Measurements from ENCODE around the gene OTX1.

The OTX1 gene

DNA sequence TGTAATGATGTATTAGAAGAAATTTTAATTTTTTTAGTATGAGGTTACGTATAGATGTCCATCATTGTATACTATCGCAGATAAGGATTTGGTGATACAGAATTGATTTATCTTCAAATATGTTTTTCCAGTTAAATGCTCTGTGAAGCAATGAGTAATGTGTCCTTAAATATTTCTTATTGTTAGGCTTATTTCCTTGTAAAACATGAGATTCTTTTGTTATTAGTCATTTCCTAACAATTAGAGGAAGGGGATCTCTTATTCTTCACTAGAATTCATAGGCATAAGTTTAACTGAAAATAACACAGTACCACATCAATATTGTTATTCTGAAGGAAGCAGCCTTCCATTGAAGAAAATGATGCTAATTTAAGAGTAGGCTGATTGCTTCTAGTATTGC is 15.5 kb upstream of the OTX1 start:
- no peak overlapping the region for H3K4me3 ChIP-seq (ENCODE audit: low read length)
- TF ChIP-seq ZNF274 (IDR thresholded peaks at IDR 0.05; ENCODE audit: low read depth, low read length), result no peak

DNA sequence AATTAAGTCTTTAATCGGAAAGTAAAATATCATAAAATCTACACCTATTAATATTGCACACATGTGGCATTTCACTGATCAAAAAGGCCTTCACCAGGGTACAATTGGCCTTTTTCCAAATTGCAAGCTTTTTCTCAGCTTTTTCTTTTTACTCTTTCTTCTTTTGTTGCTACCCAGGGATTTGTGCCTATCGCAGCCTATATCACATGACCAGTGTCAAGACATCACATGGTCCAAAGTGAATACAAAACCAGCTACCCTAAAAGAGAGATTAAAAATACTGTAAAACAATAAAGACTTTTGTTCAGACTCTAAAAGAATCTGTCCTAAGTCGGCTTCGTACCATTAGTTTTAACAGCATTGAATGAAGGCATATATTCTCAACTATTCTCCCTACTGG is 15.0 kb upstream of the OTX1 start:
- no peak for TF ChIP-seq ZNF274 (IDR thresholded peaks at IDR 0.05; ENCODE audit: low read depth, low read length)

DNA sequence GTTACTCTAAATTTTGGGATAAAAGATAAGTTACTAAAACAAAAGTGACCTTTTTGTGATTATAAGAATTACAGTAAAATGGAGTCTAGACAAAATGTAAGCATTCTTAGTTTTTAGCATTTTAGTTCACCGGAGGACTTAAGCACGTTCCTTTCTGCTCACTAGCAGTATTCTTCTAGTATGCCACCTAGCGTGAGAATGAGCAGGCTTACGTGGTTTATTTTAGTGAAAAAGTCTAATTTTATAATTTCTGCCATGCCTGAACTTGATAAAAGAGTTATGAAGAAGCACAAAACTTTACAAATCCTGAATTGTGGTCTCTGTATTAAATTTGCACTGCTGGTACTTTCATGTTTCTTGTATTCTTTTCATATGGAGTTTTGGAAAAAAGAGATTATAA is 12.6 kb upstream of the OTX1 start:
- TF ChIP-seq ZNF274 (IDR thresholded peaks at IDR 0.05; ENCODE audit: low read depth, low read length), result no peak
- H3K4me3 ChIP-seq (ENCODE audit: low read length), result no peak overlapping the region

More for the DNA sequence above, 15.0 kb upstream of the OTX1 start:
- no peak overlapping the region for H3K4me3 ChIP-seq (ENCODE audit: low read length)

DNA sequence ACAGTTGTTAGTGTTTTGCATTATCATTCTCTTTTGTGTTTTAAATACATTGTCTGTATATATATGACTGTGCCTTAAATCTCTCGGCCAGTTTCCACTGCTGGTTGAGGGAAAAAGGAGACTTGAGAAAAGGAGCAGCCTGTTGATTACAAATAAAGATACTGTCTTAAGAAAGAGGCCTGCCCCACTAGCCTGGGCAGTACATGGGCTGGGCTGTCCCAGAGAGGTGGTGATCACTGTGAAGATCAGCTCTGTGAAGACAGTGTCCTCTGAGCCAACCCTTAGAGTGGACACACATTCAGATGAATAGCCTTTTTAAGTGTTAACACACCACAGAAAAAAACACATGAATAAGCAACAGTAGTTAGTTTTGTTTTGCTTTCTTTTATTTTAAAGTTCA is 10.0 kb upstream of the OTX1 start:
- TF ChIP-seq ZNF274 (IDR thresholded peaks at IDR 0.05; ENCODE audit: low read depth, low read length), result no peak

DNA sequence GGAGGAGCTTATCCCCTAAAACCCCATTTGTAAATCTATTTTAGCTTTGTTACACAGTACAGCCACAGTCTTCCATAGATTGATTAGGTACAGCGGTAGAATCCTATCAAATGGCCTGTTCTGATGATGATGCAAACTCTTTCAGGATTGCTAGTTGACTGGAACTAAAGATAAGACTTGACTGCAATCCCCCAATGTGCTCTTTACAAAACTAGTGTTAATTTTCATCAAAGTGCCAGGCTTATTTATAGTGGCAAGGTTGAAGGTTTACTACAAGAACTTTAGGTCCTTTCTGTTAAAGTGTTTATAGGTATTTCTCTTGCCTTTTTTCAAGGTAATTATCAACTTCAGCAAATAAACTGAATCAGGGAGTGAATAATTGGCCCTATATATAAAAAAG is 9.0 kb upstream of the OTX1 start:
- H3K4me3 ChIP-seq (ENCODE audit: low read length), result no peak overlapping the region
- TF ChIP-seq ZNF274 (IDR thresholded peaks at IDR 0.05; ENCODE audit: low read depth, low read length), result no peak

More for the DNA sequence above, 10.0 kb upstream of the OTX1 start:
- no peak overlapping the region for H3K4me3 ChIP-seq (ENCODE audit: low read length)

DNA sequence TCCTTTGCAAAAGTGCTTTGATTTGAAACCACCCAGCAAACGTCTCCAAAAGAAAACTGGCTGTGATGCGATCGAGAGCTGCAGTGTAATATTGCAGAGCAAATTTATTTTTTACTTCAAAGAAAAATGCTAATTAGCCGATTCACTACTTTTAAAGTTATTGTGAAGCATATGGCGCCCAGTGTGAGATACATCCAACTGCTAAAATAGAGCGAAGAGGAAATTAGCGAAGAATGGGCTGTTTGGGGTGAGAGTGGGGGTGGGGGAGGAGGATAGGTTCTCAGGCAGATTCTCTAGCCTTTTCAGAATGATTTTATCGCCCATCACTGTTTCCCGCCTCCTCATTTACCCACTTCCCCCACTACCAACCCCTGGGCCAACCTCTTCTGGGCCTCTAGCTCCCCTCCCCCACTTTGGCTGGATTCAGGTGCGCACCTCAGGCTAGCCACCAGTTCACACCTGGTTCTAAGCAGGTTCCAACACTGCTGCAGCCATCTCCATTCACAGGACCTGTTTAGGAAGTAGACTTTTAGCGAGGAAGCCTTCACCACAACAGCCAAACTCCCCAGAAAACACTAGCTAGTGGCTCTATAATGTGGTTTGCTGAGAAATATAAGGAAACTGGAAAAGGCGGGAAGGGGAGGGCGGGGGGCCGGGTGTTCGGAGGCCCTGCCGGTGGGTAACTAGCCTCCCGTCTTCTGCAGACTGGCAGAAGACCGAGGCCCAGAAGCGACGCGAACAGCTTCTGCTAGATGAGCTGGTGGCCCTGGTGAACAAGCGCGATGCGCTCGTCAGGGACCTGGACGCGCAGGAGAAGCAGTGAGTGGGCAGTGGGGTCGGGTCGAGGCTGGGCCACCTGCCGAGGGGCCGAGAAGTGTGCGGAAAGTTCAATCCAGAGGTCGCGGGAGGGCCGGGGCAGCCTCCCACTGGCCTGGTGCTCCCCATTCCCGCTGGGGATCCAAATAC is 6.0 kb upstream of the OTX1 start:
- H3K4me3 ChIP-seq (ENCODE audit: low read length), result no peak overlapping the region
- no peak for TF ChIP-seq ZNF274 (IDR thresholded peaks at IDR 0.05; ENCODE audit: low read depth, low read length)

DNA sequence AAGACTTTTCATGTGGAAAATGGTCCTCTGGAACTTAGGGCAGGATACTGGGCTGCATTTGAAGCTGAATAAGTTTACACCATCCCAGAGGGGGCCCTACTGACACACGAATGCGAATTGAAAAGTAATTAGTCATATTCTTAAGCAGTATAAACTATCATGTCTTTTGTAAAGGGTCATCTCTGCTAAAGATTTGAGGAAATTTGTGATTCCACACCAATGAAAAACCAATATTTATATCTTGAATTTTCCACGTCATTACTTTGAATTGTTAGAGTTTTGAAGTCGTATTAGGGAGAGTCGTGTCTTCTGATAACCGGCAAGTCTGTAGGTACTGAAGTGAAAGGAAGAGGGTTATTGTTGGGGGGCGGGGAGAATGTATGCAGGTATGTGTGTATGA is 4.1 kb upstream of the OTX1 start:
- no peak overlapping the region for H3K4me3 ChIP-seq (ENCODE audit: low read length)
- no peak for TF ChIP-seq ZNF274 (IDR thresholded peaks at IDR 0.05; ENCODE audit: low read depth, low read length)

DNA sequence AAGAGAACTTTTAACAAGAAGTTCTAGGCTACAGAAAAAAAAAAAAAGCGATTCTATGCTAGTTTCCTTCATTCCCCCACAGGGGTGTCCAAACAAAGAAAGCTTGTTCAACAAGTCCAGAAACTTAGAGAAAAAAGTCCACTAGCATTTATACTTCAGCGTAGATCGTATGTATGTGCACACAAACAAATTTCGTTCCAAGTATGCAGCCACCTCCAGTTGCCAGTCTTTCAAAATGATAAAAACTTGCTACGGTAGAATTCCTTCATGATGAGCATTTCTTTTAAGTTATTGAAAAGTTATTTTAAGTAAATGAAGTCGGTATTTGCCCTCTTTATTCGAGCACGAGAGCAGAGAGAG is 3.7 kb upstream of the OTX1 start:
- no peak for TF ChIP-seq ZNF274 (IDR thresholded peaks at IDR 0.05; ENCODE audit: low read depth, low read length)
- no peak overlapping the region; the same call in 1 of the 2 replicates for H3K4me3 ChIP-seq (ENCODE audit: low read length)

DNA sequence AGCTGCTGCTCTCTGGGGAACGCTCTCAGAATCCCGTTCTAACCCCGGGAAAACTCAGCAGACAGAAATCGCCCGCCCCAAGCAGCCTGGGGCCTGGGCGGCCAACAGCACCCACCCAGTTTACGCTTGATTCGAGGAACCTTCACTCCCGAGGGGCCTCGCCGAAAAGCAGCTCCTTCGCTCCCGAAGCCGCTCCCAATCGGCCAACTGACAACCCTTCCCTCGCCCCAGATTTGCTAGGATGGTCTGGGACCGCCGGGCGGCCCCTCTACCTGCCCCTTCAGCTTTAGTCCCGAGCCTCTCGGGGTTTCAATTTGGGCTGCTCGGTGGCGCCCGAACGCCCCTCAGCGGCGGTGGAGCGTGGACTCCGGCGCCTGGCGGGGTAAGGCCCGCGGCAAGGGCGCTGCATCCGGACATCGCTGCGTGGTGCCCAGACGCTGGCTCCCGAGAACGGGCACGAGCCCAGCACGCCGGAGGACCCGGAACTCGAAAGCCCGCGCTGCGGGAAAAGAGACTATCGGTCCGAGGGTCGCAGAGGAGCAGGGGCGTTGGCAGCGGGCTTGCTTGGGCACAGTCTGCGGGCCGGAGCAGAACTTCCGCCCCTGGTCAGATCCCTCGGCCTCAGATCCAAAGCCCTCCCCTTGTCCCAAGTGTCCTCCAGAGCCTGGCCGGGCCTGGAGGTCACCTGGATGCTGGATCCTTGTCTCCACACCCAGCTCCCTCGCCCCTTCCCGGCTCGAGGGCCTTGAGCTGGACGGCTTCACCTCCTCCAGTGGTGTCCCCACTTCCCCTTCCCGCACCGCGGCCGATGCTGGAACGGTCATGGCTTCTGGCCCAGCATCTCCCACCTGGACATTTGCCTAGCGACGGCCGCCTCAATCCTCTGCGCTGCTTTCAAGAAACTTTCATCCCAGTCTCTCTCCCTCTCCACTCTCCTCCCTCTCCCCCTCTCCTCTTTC is 3.0 kb upstream of the OTX1 start:
- H3K4me3 ChIP-seq (ENCODE audit: low read length), result peak overlapping the region; percentile 71; the same call in 1 of the 2 replicates
- TF ChIP-seq ZNF274 (IDR thresholded peaks at IDR 0.05; ENCODE audit: low read depth, low read length), result no peak

DNA sequence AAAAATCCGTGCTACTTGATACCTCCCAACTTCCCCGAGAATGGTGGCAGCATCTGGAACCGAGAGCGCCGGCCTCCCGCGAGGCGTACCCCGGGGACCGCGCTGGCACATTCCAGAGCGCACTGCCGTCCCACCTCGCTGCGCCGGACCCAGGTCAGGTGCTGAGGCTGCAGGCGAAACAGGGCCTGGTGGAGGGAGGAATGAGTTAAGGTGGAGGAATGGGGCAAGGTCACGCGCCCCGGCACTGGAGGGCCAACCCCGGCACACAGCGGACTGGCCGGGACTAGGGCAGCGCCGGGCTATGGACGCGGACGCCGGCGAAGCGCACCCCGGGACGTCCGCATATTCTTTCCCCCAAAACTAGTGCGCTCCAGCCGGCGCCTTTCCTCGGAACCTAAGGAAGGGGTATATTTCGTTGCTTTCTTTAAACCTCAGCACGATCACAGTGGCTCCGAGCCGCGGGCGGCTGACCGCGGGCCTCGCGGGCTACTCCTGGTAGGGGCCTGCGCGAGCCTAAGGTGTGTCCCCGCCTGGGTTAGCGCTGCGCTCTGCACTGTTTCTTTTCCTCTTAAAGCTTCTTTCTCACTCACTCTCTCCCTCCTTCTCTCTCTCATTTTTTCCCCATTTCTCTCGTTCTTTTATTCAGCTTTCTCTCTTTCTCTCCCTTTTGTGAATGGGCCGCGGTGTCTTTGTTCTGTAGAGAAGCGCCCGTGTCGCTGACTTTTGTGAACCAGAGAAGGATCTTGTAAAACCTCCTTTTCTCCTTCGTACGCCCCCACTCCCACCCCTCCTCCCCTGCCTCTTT is 2.1 kb upstream of the OTX1 start:
- no peak for TF ChIP-seq ZNF274 (IDR thresholded peaks at IDR 0.05; ENCODE audit: low read depth, low read length)

DNA sequence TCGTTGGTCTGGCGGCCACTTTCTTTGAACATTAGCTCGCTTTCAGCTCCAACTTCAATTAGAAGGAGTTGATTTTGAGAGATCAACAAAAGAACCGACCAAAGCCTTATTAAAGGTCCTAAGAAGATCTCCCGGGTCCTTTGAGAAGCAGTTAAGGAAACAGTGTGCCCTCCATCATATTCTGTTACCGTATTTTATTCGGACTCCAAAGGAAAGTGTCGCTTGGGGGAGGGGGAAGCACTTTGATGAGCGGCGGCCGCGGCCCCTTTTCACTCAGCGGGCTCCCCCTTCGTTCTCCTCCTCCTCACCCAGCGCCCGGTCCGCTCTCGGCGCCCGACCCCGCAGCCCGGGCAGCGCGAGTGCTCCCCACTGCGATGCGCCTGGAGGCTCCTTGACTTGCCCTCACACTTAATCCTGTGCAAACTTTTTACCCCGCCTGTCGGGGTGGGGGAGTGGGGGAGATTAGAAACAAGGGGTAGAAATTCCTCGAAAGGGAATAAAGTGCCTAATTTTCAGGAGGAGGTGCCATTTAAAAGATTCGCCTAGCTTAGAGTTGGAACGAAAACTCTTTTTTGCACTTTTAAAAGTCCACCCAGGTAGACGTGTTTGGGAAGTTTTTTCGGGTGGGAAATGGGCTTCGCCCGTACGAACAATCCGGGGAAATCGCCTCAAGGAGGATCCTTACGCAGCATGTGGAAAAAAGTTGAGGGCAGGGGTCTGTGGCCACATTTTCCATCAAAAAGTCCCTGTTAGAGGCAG is 1.2 kb upstream of the OTX1 start:
- no peak for TF ChIP-seq ZNF274 (IDR thresholded peaks at IDR 0.05; ENCODE audit: low read depth, low read length)
- peak overlapping the region; percentile 71 for H3K4me3 ChIP-seq (ENCODE audit: low read length)

More for the DNA sequence above, 2.1 kb upstream of the OTX1 start:
- peak overlapping the region; percentile 71; the same call in 1 of the 2 replicates for H3K4me3 ChIP-seq (ENCODE audit: low read length)

DNA sequence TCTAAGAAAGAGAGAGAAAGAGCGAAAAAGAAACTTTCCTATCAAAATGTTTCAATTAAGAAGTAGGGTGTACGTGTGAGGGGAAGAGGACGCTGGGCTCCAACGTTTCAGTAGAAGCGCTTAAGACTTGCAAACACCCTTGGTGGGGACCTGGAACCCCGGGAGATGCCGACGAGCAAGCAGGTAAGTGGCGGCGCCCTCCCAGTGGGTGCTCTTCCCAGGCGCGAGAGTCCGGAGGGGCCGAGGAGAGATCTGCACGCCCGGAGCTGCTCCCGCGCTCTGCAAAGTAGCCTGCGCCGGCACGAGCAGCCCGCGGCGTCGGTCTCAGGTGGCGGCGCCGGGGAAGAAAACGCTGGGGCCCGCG is 678 bp upstream of the OTX1 start:
- no peak for TF ChIP-seq ZNF274 (IDR thresholded peaks at IDR 0.05; ENCODE audit: low read depth, low read length)
- H3K4me3 ChIP-seq (ENCODE audit: low read length), result peak overlapping the region; percentile 71
